Loucy (cell line): ENCODE measurements around the gene FBN1.

Experiments
- H2AFZ ChIP-seq: fragments of 200-600 bp; sonication (generic); 2 replicates; pipeline ENCODE4 v1.6.0; 2016; ENCODE audit warnings: antibody characterized with exemption, mild to moderate bottlenecking, low read length, moderate library complexity
- H3F3A ChIP-seq: fragments of 200-600 bp; 2 replicates; pipeline ENCODE4 v1.6.0; 2016; ENCODE audit warnings: antibody characterized with exemption, low read depth, mild to moderate bottlenecking
- H3K27me3 ChIP-seq: fragments of 200-600 bp; sonication (generic); 2 replicates; pipeline ENCODE4 v1.6.1; 2014; ENCODE audit warnings: low read length, mild to moderate bottlenecking; ENCODE audit not compliant: insufficient read depth, poor library complexity, severe bottlenecking
- H3K36me3 ChIP-seq: fragments of 200-600 bp; sonication (generic); 2 replicates; pipeline ENCODE4 v1.6.1; 2016; ENCODE audit warnings: low read length; ENCODE audit not compliant: insufficient read depth
- H3K4me1 ChIP-seq: fragments of 200-600 bp; sonication (generic); 2 replicates; pipeline ENCODE4 v1.5.1; 2014; ENCODE audit warnings: low read length, mild to moderate bottlenecking; ENCODE audit not compliant: insufficient read depth, poor library complexity, severe bottlenecking
- H3K4me2 ChIP-seq: fragments of 200-600 bp; sonication (generic); 2 replicates; pipeline ENCODE4 v1.6.0; 2014; ENCODE audit warnings: antibody characterized with exemption, low read length, low read depth, mild to moderate bottlenecking; ENCODE audit not compliant: poor library complexity, severe bottlenecking
- H3K4me3 ChIP-seq: fragments of 200-600 bp; sonication (generic); 2 replicates; pipeline ENCODE4 v1.5.1; 2014; ENCODE audit warnings: low read length, mild to moderate bottlenecking, mixed read lengths; ENCODE audit not compliant: poor library complexity, severe bottlenecking
- H3K79me2 ChIP-seq: fragments of 200-600 bp; sonication (generic); 2 replicates; pipeline ENCODE4 v1.6.1; 2014; ENCODE audit warnings: low read length; ENCODE audit not compliant: insufficient read depth
- H3K9ac ChIP-seq: fragments of 200-600 bp; sonication (generic); 2 replicates; pipeline ENCODE4 v1.6.0; 2014; ENCODE audit warnings: mild to moderate bottlenecking, low read depth, low read length, moderate library complexity; ENCODE audit not compliant: poor library complexity, severe bottlenecking
- H3K9me2 ChIP-seq: fragments of 200-600 bp; sonication (generic); replicated peaks from 2 replicates; pipeline ENCODE4 v1.6.1; 2016; ENCODE audit warnings: low read depth, low read length, mixed read lengths
- H3K9me3 ChIP-seq: fragments of 200-600 bp; sonication (generic); 2 replicates; pipeline ENCODE4 v1.6.1; 2014; ENCODE audit warnings: mild to moderate bottlenecking, antibody characterized with exemption, low read length, low read depth; ENCODE audit not compliant: insufficient read depth
- H4K20me1 ChIP-seq: fragments of 200-600 bp; sonication (generic); 2 replicates; pipeline ENCODE4 v1.6.0; 2014; ENCODE audit warnings: antibody characterized with exemption, low read length, mild to moderate bottlenecking; ENCODE audit not compliant: insufficient read depth, poor library complexity, severe bottlenecking
- CTCF ChIP-seq: fragments of 200-600 bp; sonication (generic); conservative IDR thresholded peaks from 2 replicates; pipeline ENCODE4 v1.5.1; 2014; ENCODE audit warnings: mild to moderate bottlenecking, antibody characterized with exemption, low read length
- EZH2phosphoT487 ChIP-seq: fragments of 200-600 bp; IDR thresholded peaks from 2 replicates; pipeline ENCODE4 v1.6.1; 2018; ENCODE audit warnings: antibody characterized with exemption, mild to moderate bottlenecking, moderate library complexity, borderline replicate concordance

FBN1 gene

DNA sequence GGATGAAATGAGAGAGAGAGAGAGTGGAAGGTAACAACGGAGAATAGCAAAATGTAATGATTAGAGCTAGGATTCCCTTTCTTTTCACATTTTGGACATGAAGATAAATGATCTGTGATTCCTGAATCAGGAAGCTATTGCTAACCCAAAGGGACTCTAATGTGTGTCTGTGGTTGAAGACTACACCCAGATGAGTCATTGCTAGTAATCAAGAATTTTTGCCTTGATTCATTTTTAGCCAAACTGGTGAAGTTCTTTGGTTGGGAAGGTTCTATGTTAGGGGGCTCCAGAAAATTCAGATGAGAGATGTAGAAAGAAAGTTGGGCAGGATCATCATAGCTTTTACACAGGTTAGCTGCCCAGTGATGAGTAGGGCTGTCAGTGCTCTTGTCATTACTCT lies 197.9 kb downstream of the FBN1 start:
- H4K20me1 ChIP-seq, result no peaks in the 10 kb centered on the region
- TF ChIP-seq EZH2phosphoT487, result no peak
- no peak for TF ChIP-seq CTCF
- H3K9ac ChIP-seq, result no peak overlapping the region
- no peaks in the 10 kb centered on the region for H3K4me1 ChIP-seq
- no peaks in the 10 kb centered on the region for H3K9me2 ChIP-seq
- no peak overlapping the region for H3K4me3 ChIP-seq
- no peak overlapping the region for H3K4me2 ChIP-seq
- H3F3A ChIP-seq, result no peaks in the 10 kb centered on the region
- no peaks in the 10 kb centered on the region for H3K27me3 ChIP-seq
- H3K36me3 ChIP-seq, result no peaks in the 10 kb centered on the region
- no peak overlapping the region for H2AFZ ChIP-seq
- H3K9me3 ChIP-seq, result no peaks in the 10 kb centered on the region
- no peaks in the 10 kb centered on the region for H3K79me2 ChIP-seq

- Histone ChIP-seq H3K36me3 (no peaks in the 10 kb centered on the region), H3K9ac (no peak overlapping the region), H3K79me2 (no peaks in the 10 kb centered on the region), H3K9me2 (no peaks in the 10 kb centered on the region), H3K27me3 (no peaks in the 10 kb centered on the region), H3F3A (no peaks in the 10 kb centered on the region), H4K20me1 (no peaks in the 10 kb centered on the region), H3K4me1 (no peaks in the 10 kb centered on the region), H2AFZ (no peak overlapping the region), H3K4me3 (no peak overlapping the region), H3K4me2 (no peak overlapping the region), H3K9me3 (no peaks in the 10 kb centered on the region)
- TF ChIP-seq CTCF, result no peak
- TF ChIP-seq EZH2phosphoT487, result no peak
These were observed 198.5 kb downstream of the FBN1 start for GRCh38 chr15:48447058-48447457.

DNA sequence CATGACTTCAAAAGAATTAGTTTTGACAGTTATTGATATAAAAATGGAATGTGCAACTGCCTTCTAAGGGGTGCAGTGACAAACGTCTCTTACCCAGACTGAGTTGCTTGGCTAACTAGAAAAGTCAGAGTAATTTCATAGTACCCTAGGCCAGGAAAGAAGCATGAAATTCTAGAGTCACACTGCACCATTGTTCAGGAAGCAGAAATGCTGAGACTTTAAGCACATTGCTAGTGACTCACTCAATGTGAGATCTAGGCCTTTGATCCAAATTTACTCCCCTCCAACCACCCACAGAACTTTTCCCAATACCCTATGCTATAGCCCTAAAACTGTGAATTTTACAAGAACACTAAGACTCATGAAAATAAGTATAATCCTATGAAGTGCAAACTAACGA lies 203.5 kb downstream of the FBN1 start:
- no peaks in the 10 kb centered on the region for H3F3A ChIP-seq
- no peaks in the 10 kb centered on the region for H3K79me2 ChIP-seq
- H3K27me3 ChIP-seq, result no peaks in the 10 kb centered on the region
- H3K9ac ChIP-seq, result no peak overlapping the region
- no peaks in the 10 kb centered on the region for H3K4me1 ChIP-seq
- TF ChIP-seq CTCF, result no peak
- no peak for TF ChIP-seq EZH2phosphoT487
- H3K36me3 ChIP-seq, result no peaks in the 10 kb centered on the region
- H3K4me3 ChIP-seq, result no peak overlapping the region
- H2AFZ ChIP-seq, result no peak overlapping the region
- no peaks in the 10 kb centered on the region for H3K9me3 ChIP-seq
- H3K9me2 ChIP-seq, result no peaks in the 10 kb centered on the region
- H3K4me2 ChIP-seq, result no peak overlapping the region
- H4K20me1 ChIP-seq, result no peaks in the 10 kb centered on the region
